H7 (cell line): ENCODE results near the gene SEC24D. TPM values are rescaled to one million over a fixed set of nuclear protein-coding genes. Genes with fewer than 3 reads are reported as not detected.
"Not testable (repeated sequence)": the region's sequence is repeated elsewhere in the genome, so short reads cannot be mapped to it uniquely, and the experiment has no call there.

Source experiments
- DNase-seq: peaks from one replicate; pipeline ENCODE4 v3.0.0; 2012
- H3K27me3 ChIP-seq: 2 replicates; pipeline ENCODE4 v1.6.0; 2011; ENCODE audit warnings: mild to moderate bottlenecking, low read length; ENCODE audit not compliant: control insufficient read depth, insufficient read depth
- H3K36me3 ChIP-seq: replicated peaks from 2 replicates; pipeline ENCODE4 v1.5.1; 2011; ENCODE audit warnings: low read length; ENCODE audit not compliant: control insufficient read depth, insufficient read depth
- H3K4me3 ChIP-seq: 2 replicates; pipeline ENCODE4 v1.5.1; 2011; ENCODE audit warnings: low read depth, mild to moderate bottlenecking, control low read depth, low read length, moderate library complexity; ENCODE audit not compliant: insufficient read depth
- total RNA-seq: library from RNA; depleted of rRNA; stranded (reverse); fragments of >200 nt; shearing (Covaris generic); gene quantifications from 2 replicates; pipeline ENCODE4 v1.2.3, GENCODE V29; 2014

SEC24D gene
- total RNA-seq, 1 experiment from 2014 or later: 39.4 TPM

GRCh38 chr4:118776955-118777640, 58.8 kb downstream of the SEC24D start:
- not testable (repeated sequence) for H3K27me3 ChIP-seq, H3K4me3 ChIP-seq, H3K36me3 ChIP-seq, DNase-seq

DNA sequence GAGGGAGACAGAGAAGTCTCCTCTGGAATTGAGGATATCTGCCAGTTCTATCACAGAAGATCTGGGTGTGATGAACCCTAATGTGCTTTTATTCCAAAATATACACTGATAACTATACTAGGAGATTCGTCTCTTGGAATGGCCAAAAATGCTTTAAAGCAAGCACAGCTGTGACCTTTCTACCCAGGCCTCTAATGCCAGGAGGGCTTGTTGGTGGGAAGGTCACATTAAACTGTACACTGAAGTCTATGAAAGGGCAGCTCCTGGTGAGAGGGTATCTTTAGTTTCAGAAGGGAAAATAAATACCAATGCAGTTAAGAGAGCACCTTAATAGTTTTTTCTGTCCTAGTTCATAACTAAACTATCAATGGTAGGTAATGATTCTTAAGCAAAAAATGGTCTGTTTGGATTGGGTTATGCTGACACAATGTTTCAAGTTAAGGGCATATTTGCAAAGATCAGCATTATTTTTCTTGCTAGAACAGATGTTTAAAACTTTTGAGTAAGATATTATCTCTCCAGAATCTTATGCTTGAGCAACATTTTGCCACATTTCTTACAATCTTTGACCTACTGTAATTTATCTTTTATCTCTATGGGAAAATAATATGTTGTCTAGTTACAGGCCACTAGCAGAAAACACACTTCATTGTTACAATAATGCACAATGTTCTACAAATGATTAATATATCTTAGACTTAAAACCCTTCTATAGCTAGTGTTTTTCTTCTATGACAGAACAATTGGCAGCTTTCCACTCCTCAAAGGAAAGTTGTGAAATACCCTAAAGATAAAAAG, 59.6 kb downstream of the SEC24D start:
- Histone ChIP-seq H3K27me3 (no peaks in the 10 kb centered on the region), H3K36me3 (no peaks in the 10 kb centered on the region; the same call in 1 of the 2 replicates), H3K4me3 (no peak overlapping the region)
- DNase-seq: no peak

GRCh38 chr4:118775405-118775804, 60.5 kb downstream of the SEC24D start:
- DNase-seq: no peak
- Histone ChIP-seq H3K4me3 (no peak overlapping the region), H3K27me3 (no peaks in the 10 kb centered on the region), H3K36me3 (no peaks in the 10 kb centered on the region; the same call in 1 of the 2 replicates)

GRCh38 chr4:118774989-118775388, 60.9 kb downstream of the SEC24D start:
- H3K36me3 ChIP-seq: peaks cover 2% of the 10 kb centered on the region; the same call in 1 of the 2 replicates
- DNase-seq: no peak
- H3K4me3 ChIP-seq: no peak overlapping the region
- H3K27me3 ChIP-seq: no peaks in the 10 kb centered on the region

DNA sequence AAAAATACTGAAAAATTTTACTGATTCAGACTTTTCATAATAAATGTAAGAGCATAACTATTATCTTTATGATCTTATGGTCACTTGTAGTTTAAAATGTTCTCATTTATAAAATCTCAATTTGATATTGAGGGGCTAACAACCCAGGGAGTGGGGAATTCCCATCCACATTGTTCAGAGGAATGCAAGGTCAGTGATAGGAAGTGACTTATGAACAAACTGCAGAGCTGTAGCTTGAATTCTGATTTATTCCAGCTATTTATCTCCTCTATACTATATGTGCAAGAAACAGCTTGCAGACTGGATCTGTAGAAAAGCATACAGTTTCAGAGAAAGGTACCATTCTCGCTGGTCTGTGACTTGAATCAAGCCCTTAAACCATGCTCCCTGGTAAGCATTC, 61.6 kb downstream of the SEC24D start:
- no peak overlapping the region for H3K4me3 ChIP-seq
- no peaks in the 10 kb centered on the region for H3K27me3 ChIP-seq
- DNase-seq: no peak
- peaks cover 2% of the 10 kb centered on the region; the same call in 1 of the 2 replicates for H3K36me3 ChIP-seq

DNA sequence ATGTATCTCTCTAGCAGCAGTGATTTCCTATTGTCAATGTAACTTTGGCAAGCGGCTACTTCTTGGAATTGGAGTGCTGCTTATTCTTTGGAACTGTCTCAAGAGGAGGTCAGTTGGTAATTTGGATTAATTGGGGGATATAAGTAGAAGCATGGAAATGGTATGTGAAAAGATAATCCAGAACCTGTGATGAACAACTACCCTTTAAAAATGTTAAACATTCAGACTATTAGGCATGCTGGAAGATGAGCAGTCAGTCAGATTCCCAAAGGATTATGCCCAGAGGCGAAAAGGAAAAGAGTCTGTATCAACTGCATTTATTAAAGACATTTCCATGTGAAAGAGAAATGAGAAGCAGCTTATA, 62.5 kb downstream of the SEC24D start:
- H3K36me3 ChIP-seq: peaks cover 3% of the 10 kb centered on the region; the same call in 1 of the 2 replicates
- H3K4me3 ChIP-seq: no peak overlapping the region
- no peaks in the 10 kb centered on the region for H3K27me3 ChIP-seq
- DNase-seq: no peak

GRCh38 chr4:118772767-118773428, 63.0 kb downstream of the SEC24D start:
- Histone ChIP-seq H3K36me3 (peaks cover 3% of the 10 kb centered on the region; the same call in 1 of the 2 replicates), H3K27me3 (no peaks in the 10 kb centered on the region), H3K4me3 (no peak overlapping the region)
- DNase-seq: no peak

- no peak overlapping the region for H3K4me3 ChIP-seq
- H3K27me3 ChIP-seq: no peaks in the 10 kb centered on the region
- DNase-seq: peak; percentile 22
- H3K36me3 ChIP-seq: peaks cover 4% of the 10 kb centered on the region
Observed at GRCh38 chr4:118772081-118772766, 63.7 kb downstream of the SEC24D start.

- peaks cover 14% of the 10 kb centered on the region for H3K36me3 ChIP-seq
- DNase-seq: no peak
- H3K4me3 ChIP-seq: no peak overlapping the region
- H3K27me3 ChIP-seq: no peaks in the 10 kb centered on the region
Observed at GRCh38 chr4:118770741-118771187, 65.2 kb downstream of the SEC24D start.

DNA sequence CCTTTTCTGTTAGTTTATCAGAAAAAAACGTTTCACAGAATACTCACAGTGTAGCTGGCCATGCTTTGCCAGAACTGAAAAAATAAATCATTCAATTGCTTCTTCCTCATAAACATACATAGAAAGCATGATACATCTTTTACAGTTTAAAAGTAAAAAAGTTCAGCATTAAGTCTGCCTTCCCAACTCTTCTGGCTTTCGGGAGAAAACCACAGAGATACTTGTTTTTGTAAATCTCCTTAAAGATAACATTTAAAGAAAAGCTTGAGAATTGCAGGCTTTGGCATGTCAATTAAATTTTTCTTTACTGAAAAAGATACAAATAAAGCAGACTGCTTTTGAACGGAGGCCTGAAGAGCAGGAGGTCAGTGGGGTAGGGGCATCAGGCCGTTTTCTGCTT, 66.8 kb downstream of the SEC24D start:
- Histone ChIP-seq H3K36me3 (peaks cover 19% of the 10 kb centered on the region), H3K4me3 (no peak overlapping the region), H3K27me3 (no peaks in the 10 kb centered on the region)
- no peak for DNase-seq

GRCh38 chr4:118767109-118767508, 68.8 kb downstream of the SEC24D start:
- H3K36me3 ChIP-seq: peaks cover 21% of the 10 kb centered on the region
- no peaks in the 10 kb centered on the region for H3K27me3 ChIP-seq
- no peak for DNase-seq
- H3K4me3 ChIP-seq: no peak overlapping the region

GRCh38 chr4:118765399-118765798, 70.5 kb downstream of the SEC24D start:
- no peak for DNase-seq
- H3K36me3 ChIP-seq: peaks cover 21% of the 10 kb centered on the region
- no peaks in the 10 kb centered on the region for H3K27me3 ChIP-seq
- H3K4me3 ChIP-seq: no peak overlapping the region

DNA sequence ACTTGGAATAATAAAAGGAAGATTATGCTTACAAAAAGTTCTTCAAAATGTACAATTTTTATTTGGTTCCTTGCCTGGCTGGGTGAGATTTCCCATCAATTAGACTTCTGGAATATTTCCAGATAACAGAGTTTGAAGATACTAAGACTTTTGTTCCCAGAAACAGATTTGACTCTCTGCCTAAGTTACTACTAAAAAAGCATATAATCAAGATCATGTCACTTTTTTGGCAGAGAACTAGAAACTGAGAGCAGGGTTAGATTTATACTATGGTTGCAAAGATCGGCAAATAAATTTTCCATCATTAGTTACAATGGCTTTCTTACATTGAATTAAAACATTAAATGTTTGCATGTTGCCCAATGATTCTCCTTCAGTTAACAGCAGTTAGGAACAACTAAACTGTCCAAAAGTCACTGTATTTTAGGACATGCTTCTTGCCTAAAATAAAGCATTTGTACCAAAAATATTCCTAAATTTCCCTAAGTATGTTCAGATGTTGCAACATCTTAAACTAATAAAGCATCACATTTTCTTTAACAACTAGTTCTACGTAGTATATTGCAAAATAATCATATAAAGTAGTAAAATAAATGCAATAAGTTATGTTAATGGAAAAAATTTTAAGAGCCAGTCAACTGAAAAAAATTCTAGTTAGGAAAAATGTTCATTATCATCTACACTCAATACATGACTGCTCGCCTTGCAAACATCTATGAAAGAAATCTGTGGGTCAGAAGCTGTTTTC, 73.0 kb downstream of the SEC24D start:
- Histone ChIP-seq H3K36me3 (peaks cover 19% of the 10 kb centered on the region), H3K4me3 (no peak overlapping the region), H3K27me3 (no peaks in the 10 kb centered on the region)
- no peak for DNase-seq

- peaks cover 19% of the 10 kb centered on the region for H3K36me3 ChIP-seq
- no peak overlapping the region for H3K4me3 ChIP-seq
- DNase-seq: no peak
- no peaks in the 10 kb centered on the region for H3K27me3 ChIP-seq
Observed at GRCh38 chr4:118762155-118762554, 73.8 kb downstream of the SEC24D start.
